GM23248 (cell line): ENCODE data around the gene SLAIN2.

Experiments used
- EZH2 ChIP-seq: fragments of 200-600 bp; sonication (generic); IDR thresholded peaks from 2 replicates; pipeline ENCODE4 v1.6.1; 2018; ENCODE audit warnings: antibody characterized with exemption, mild to moderate bottlenecking; ENCODE audit not compliant: insufficient read depth, poor library complexity, severe bottlenecking
- EZH2phosphoT487 ChIP-seq: fragments of 200-600 bp; sonication (generic); IDR thresholded peaks from 2 replicates; pipeline ENCODE4 v1.6.1; 2018; ENCODE audit warnings: antibody characterized with exemption, moderate library complexity, mild to moderate bottlenecking, low read depth; ENCODE audit not compliant: insufficient read depth

DNA sequence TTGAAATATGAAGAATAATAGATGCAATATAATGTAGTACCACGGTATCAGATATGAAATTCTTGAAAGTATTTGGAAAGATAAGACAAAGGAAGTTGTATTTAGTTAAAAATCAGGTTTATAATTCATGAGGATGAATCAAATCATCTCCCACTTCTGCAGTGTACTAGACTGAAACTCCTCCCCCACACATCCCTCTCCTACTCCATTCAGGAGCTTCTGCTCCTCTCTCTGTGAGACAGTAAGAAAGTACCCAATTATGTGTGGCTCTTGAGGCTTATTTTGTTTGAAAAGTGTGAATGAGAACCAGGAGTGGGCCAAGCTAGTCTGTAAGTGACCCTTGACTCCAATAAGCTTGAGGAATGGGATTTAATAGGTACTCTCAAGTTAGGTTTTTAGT lies 9.5 kb downstream of the SLAIN2 start:
- TF ChIP-seq EZH2 (no peak), EZH2phosphoT487 (no peak)
